PFSK-1 (cell line): ENCODE results near the gene C13orf46. TPM values are rescaled to one million over a fixed set of nuclear protein-coding genes. Genes with fewer than 3 reads are reported as not detected.

Experiments used
- FOXP2 ChIP-seq: optimal IDR thresholded peaks from 2 replicates; pipeline ENCODE3; 2011; ENCODE audit warnings: borderline replicate concordance, control low read depth, inconsistent platforms; ENCODE audit not compliant: insufficient read depth; ENCODE audit errors: extremely low read length, extremely low read depth
- POLR2AphosphoS5 ChIP-seq: IDR thresholded peaks from 2 replicates; pipeline ENCODE4 v1.6.1; 2012; ENCODE audit warnings: low read depth, mild to moderate bottlenecking, control low read depth, low read length, moderate library complexity
- REST ChIP-seq, 2 experiments: IDR thresholded peaks; 2 replicates each; pipeline versions ENCODE4 v1.6.1 to v1.8.0; 2011 to 2012; ENCODE audit warnings: low read depth in 2 of 2, low read length in 2 of 2, control low read depth in 1 of 2, inconsistent platforms in 1 of 2, mild to moderate bottlenecking in 1 of 2, moderate library complexity in 1 of 2; ENCODE audit not compliant: insufficient read depth in 1 of 2
- SIN3A ChIP-seq: IDR thresholded peaks from 2 replicates; pipeline ENCODE4 v1.6.1; 2012; ENCODE audit warnings: mild to moderate bottlenecking, low read length, moderate library complexity, borderline replicate concordance; ENCODE audit not compliant: insufficient read depth
- TAF1 ChIP-seq: IDR thresholded peaks from 2 replicates; pipeline ENCODE4 v1.6.1; 2012; ENCODE audit warnings: low read length, control low read depth, borderline replicate concordance; ENCODE audit not compliant: insufficient read depth
- polyA plus RNA-seq: library from polyadenylated mRNA; unstranded; fragments of >200 nt; gene quantifications from one replicate; pipeline ENCODE4 v1.2.1, GENCODE V29; 2012; ENCODE audit warnings: low read depth, missing spikeins; ENCODE audit not compliant: insufficient read length

C13orf46 gene
- polyA plus RNA-seq, result not detected

- TF ChIP-seq FOXP2, result no peak
- no peak for TF ChIP-seq TAF1
- no peak for TF ChIP-seq SIN3A
- TF ChIP-seq POLR2AphosphoS5, result no peak
Measured at GRCh38 chr13:113973218-113974164, at the start of gene C13orf46. Gene C13orf46, minus strand, starts transcription at chr13:113974076. Its CDS starts 79 bp downstream, at chr13:113973997.

- TF ChIP-seq FOXP2 (no peak), REST (IDR thresholded peaks at IDR 0.05; ENCODE audit: insufficient read depth in 1 of 2, low read depth in 2 of 2, low read length in 2 of 2) (no peak), TAF1 (no peak), SIN3A (no peak), POLR2AphosphoS5 (no peak)
Measured at GRCh38 chr13:114022876-114023275, 49.0 kb upstream of the C13orf46 start.

GRCh38 chr13:114022309-114022669 lies 48.4 kb upstream of the C13orf46 start:
- TF ChIP-seq TAF1, result no peak
- TF ChIP-seq SIN3A, result no peak
- no peak for TF ChIP-seq FOXP2
- no peak for TF ChIP-seq REST (IDR thresholded peaks at IDR 0.05; ENCODE audit: insufficient read depth in 1 of 2, low read depth in 2 of 2, low read length in 2 of 2)
- no peak for TF ChIP-seq POLR2AphosphoS5

- TF ChIP-seq REST (IDR thresholded peaks at IDR 0.05; ENCODE audit: insufficient read depth in 1 of 2, low read depth in 2 of 2, low read length in 2 of 2) (no peak), FOXP2 (no peak), SIN3A (no peak), TAF1 (no peak), POLR2AphosphoS5 (no peak)
Measured at GRCh38 chr13:114021464-114022308, 47.8 kb upstream of the C13orf46 start.
